H1 (cell line): Measurements from ENCODE around the gene TMEM187. TPM values are rescaled to one million over a fixed set of nuclear protein-coding genes. Genes with fewer than 3 reads are reported as not detected.

Source experiments
- CTCF ChIA-PET: fragments of 300-600 bp; sonication (Branson Sonifier 250); formaldehyde crosslinking; loops from one replicate; lab custom pipeline; 2021; ENCODE audit not compliant: partially characterized antibody; lab: Charles Lee
- POLR2A ChIA-PET: fragments of 300-600 bp; sonication (Branson Sonifier 250); formaldehyde crosslinking; loops from one replicate; lab custom pipeline; 2021; ENCODE audit warnings: inconsistent platforms; ENCODE audit not compliant: partially characterized antibody; lab: Charles Lee
- DNase-seq, 2 experiments: peaks; one replicate each; pipeline versions ENCODE4 v3.0.0 to v3.0.0-alpha.2; 2010 to 2022; ENCODE audit warnings: low spot score in 2 of 2, low read depth in 1 of 2, mixed read lengths in 1 of 2
- FAIRE-seq: peaks from 2 replicates; lab custom pipeline; 2011; peaks lifted over from hg19 to GRCh38; lab: Jason Lieb, UNC
- H2AFZ ChIP-seq: 2 replicates; pipeline ENCODE4 v1.8.1; 2012; ENCODE audit warnings: low read length, inconsistent platforms
- H2AK5ac ChIP-seq: 2 replicates; pipeline ENCODE4 v1.6.1; 2013; ENCODE audit warnings: low read depth, low read length
- H2BK120ac ChIP-seq: replicated peaks from 2 replicates; pipeline ENCODE3; 2013; ENCODE audit warnings: low read depth, low read length, inconsistent platforms
- H2BK12ac ChIP-seq: 2 replicates; pipeline ENCODE4 v1.6.1; 2013; ENCODE audit warnings: low read depth, low read length
- H2BK15ac ChIP-seq: 2 replicates; pipeline ENCODE4 v1.6.1; 2013; ENCODE audit warnings: low read length
- H2BK20ac ChIP-seq: 2 replicates; pipeline ENCODE4 v1.6.1; 2013; ENCODE audit warnings: low read length
- H2BK5ac ChIP-seq: 2 replicates; pipeline ENCODE4 v1.6.1; 2013; ENCODE audit warnings: low read depth, low read length
- H3K14ac ChIP-seq: 2 replicates; pipeline ENCODE4 v1.6.1; 2013; ENCODE audit warnings: inconsistent platforms; ENCODE audit not compliant: insufficient read length
- H3K18ac ChIP-seq: 2 replicates; pipeline ENCODE4 v1.6.1; 2013; ENCODE audit warnings: low read length; ENCODE audit errors: extremely low read depth
- H3K23ac ChIP-seq: 2 replicates; pipeline ENCODE4 v1.6.1; 2013; ENCODE audit warnings: inconsistent platforms; ENCODE audit not compliant: insufficient read length
- H3K23me2 ChIP-seq: 2 replicates; pipeline ENCODE4 v1.6.1; 2013; ENCODE audit warnings: low read depth, low read length
- H3K27ac ChIP-seq: 2 replicates; pipeline ENCODE4 v1.6.1; 2011; ENCODE audit warnings: low read depth, low read length, inconsistent platforms
- H3K27me3 ChIP-seq, 4 experiments: replicated peaks in 1 of 4; 1 replicate in 1 of 4; 2 replicates in 3 of 4; pipeline versions ENCODE4 v1.6.1 to v1.8.1; 2011 to 2013; ENCODE audit warnings: low read length in 3 of 4, mild to moderate bottlenecking in 3 of 4, inconsistent platforms in 2 of 4, mixed read lengths in 2 of 4, moderate library complexity in 1 of 4; ENCODE audit not compliant: control insufficient read depth in 3 of 4, insufficient read depth in 3 of 4; ENCODE audit errors: extremely low read depth in 1 of 4
- H3K36me3 ChIP-seq, 4 experiments: 2 replicates each; pipeline versions ENCODE4 v1.6.1 to v1.8.1; 2011 to 2013; ENCODE audit warnings: mild to moderate bottlenecking in 4 of 4, low read length in 3 of 4, moderate library complexity in 2 of 4, control low read depth in 1 of 4, inconsistent platforms in 1 of 4; ENCODE audit not compliant: insufficient read depth in 4 of 4, control insufficient read depth in 2 of 4
- H3K4ac ChIP-seq: replicated peaks from 2 replicates; pipeline ENCODE3; 2013; ENCODE audit warnings: low read length, low read depth, mixed read lengths, inconsistent platforms; ENCODE audit not compliant: insufficient read length
- H3K4me1 ChIP-seq, 4 experiments: replicated peaks in 1 of 4; 1 replicate in 1 of 4; 2 replicates in 3 of 4; pipeline versions ENCODE4 v1.6.1 to v1.8.1; 2011 to 2013; ENCODE audit warnings: low read length in 3 of 4, inconsistent platforms in 2 of 4, mixed read lengths in 1 of 4; ENCODE audit not compliant: insufficient read depth in 4 of 4, control insufficient read depth in 3 of 4
- H3K4me2 ChIP-seq, 2 experiments: 2 replicates each; pipeline versions ENCODE4 v1.6.1 to v1.8.1; 2011 to 2013; ENCODE audit warnings: low read depth in 2 of 2, low read length in 2 of 2, control low read depth in 1 of 2, inconsistent platforms in 1 of 2, mild to moderate bottlenecking in 1 of 2; ENCODE audit not compliant: insufficient read depth in 1 of 2
- H3K4me3 ChIP-seq, 4 experiments: fragments of 200-600, 300-600 bp in 1 of 4; sonication (generic), shearing (Covaris generic), sonication (Bioruptor Twin) in 1 of 4; 2 replicates each; pipeline versions ENCODE4 v1.5.1 to v1.8.1; 2011 to 2016; ENCODE audit warnings: low read length in 4 of 4, low read depth in 3 of 4, control low read depth in 2 of 4, inconsistent platforms in 2 of 4, mild to moderate bottlenecking in 2 of 4, mixed read lengths in 1 of 4, moderate library complexity in 1 of 4; ENCODE audit not compliant: insufficient read depth in 2 of 4; ENCODE audit errors: extremely low read depth in 1 of 4
- H3K56ac ChIP-seq: replicated peaks from 2 replicates; pipeline ENCODE3; 2013; ENCODE audit warnings: low read depth, mild to moderate bottlenecking, mixed read lengths, low read length, inconsistent platforms; ENCODE audit not compliant: insufficient read length
- H3K79me1 ChIP-seq: 2 replicates; pipeline ENCODE4 v1.6.1; 2013; ENCODE audit warnings: low read depth, low read length, control low read depth
- H3K79me2 ChIP-seq, 2 experiments: 2 replicates each; pipeline versions ENCODE4 v1.6.1 to v1.8.1; 2012 to 2013; ENCODE audit warnings: low read length in 2 of 2, mild to moderate bottlenecking in 2 of 2, inconsistent platforms in 1 of 2; ENCODE audit not compliant: insufficient read depth in 2 of 2, control insufficient read depth in 1 of 2
- H3K9ac ChIP-seq, 4 experiments: replicated peaks in 1 of 4; 1 replicate in 1 of 4; 2 replicates in 3 of 4; pipeline versions ENCODE4 v1.6.1 to v1.8.1; 2011 to 2013; ENCODE audit warnings: low read depth in 3 of 4, low read length in 3 of 4, control low read depth in 2 of 4, mild to moderate bottlenecking in 2 of 4, moderate library complexity in 2 of 4, inconsistent platforms in 1 of 4; ENCODE audit errors: extremely low read depth in 1 of 4
- H3K9me3 ChIP-seq, 2 experiments: 2 replicates each; pipeline versions ENCODE4 v1.6.1 to v1.8.1; 2012 to 2013; ENCODE audit warnings: mild to moderate bottlenecking in 2 of 2, moderate library complexity in 2 of 2, control low read depth in 1 of 2, inconsistent platforms in 1 of 2, low read depth in 1 of 2, low read length in 1 of 2, mixed read lengths in 1 of 2; ENCODE audit not compliant: insufficient read depth in 2 of 2
- H4K20me1 ChIP-seq, 2 experiments: replicated peaks in 1 of 2; 2 replicates each; pipeline versions ENCODE3 to v1.8.1; 2011 to 2013; ENCODE audit warnings: inconsistent platforms in 2 of 2, low read length in 2 of 2, mild to moderate bottlenecking in 1 of 2; ENCODE audit not compliant: insufficient read depth in 2 of 2, control insufficient read depth in 1 of 2
- H4K5ac ChIP-seq: 2 replicates; pipeline ENCODE4 v1.6.1; 2013; ENCODE audit warnings: low read length, low read depth, mixed read lengths, inconsistent platforms; ENCODE audit not compliant: insufficient read length
- H4K8ac ChIP-seq: 2 replicates; pipeline ENCODE4 v1.8.0; 2013; ENCODE audit warnings: mild to moderate bottlenecking, moderate library complexity, low read length, inconsistent platforms; ENCODE audit not compliant: insufficient read depth; ENCODE audit errors: extremely low read depth
- H4K91ac ChIP-seq: replicated peaks from 2 replicates; pipeline ENCODE3; 2013; ENCODE audit warnings: low read length, mixed read lengths, inconsistent platforms; ENCODE audit not compliant: insufficient read length
- BRCA1 ChIP-seq: IDR thresholded peaks from 2 replicates; pipeline ENCODE4 v1.6.1; 2012; ENCODE audit warnings: low read depth, low read length, improper control_type of control experiment
- CBX5 ChIP-seq: fragments of 300-800, 300-1000 bp; sonication (generic); IDR thresholded peaks from 2 replicates; pipeline ENCODE4 v1.7.1; 2016; ENCODE audit warnings: antibody characterized with exemption, low read length, low read depth
- CEBPB ChIP-seq: IDR thresholded peaks from 2 replicates; pipeline ENCODE4 v1.6.1; 2012; ENCODE audit warnings: low read depth, low read length
- EP300 ChIP-seq, 2 experiments: IDR thresholded peaks; 1 replicate in 1 of 2; 2 replicates in 1 of 2; pipeline ENCODE4 v1.6.1; 2011 to 2012; ENCODE audit warnings: low read depth in 2 of 2, low read length in 2 of 2, mild to moderate bottlenecking in 2 of 2, borderline replicate concordance in 1 of 2, inconsistent platforms in 1 of 2, moderate library complexity in 1 of 2
- HDAC2 ChIP-seq, 2 experiments: fragments of 300-600 bp in 1 of 2; sonication (generic) in 1 of 2; IDR thresholded peaks; 2 replicates each; pipeline ENCODE4 v1.6.1; 2011 to 2012; ENCODE audit warnings: low read depth in 2 of 2, low read length in 2 of 2, mild to moderate bottlenecking in 2 of 2, moderate library complexity in 2 of 2, borderline replicate concordance in 1 of 2, inconsistent platforms in 1 of 2
- JUND ChIP-seq: IDR thresholded peaks from 2 replicates; pipeline ENCODE4 v1.6.1; 2011; ENCODE audit warnings: mild to moderate bottlenecking, improper control_type of control experiment, low read length
- RAD21 ChIP-seq, 2 experiments: IDR thresholded peaks in 1 of 2; conservative IDR thresholded peaks in 1 of 2; 2 replicates each; pipeline ENCODE4 v1.6.1; 2011; ENCODE audit warnings: low read depth in 2 of 2, low read length in 2 of 2, improper control_type of control experiment in 1 of 2, inconsistent platforms in 1 of 2, mild to moderate bottlenecking in 1 of 2, moderate library complexity in 1 of 2
- RNF2 ChIP-seq: fragments of 200-900, 300-1000 bp; sonication (generic); IDR thresholded peaks from 2 replicates; pipeline ENCODE4 v1.7.1; 2016; ENCODE audit warnings: borderline replicate concordance, low read depth, mild to moderate bottlenecking, antibody characterized with exemption, low read length; ENCODE audit not compliant: poor library complexity, severe bottlenecking; ENCODE audit errors: missing control alignments
- SIN3A ChIP-seq, 2 experiments: IDR thresholded peaks in 1 of 2; conservative IDR thresholded peaks in 1 of 2; 2 replicates each; pipeline ENCODE4 v1.6.1; 2011 to 2012; ENCODE audit warnings: low read length in 2 of 2, improper control_type of control experiment in 1 of 2, low read depth in 1 of 2, mild to moderate bottlenecking in 1 of 2
- WGBS, 2 experiments: shearing (Covaris generic) in 1 of 2; methylation state at CpG; one replicate each; pipeline versions ENCODE4 v1.1.6 to v1.1.7; 2013 to 2015; ENCODE audit warnings: low lambda C conversion rate in 2 of 2, mixed read lengths in 2 of 2, inconsistent platforms in 1 of 2, low coverage in 1 of 2, missing lambda C conversion rate in 1 of 2; ENCODE audit not compliant: insufficient replicate concordance in 2 of 2, insufficient coverage in 1 of 2, insufficient read length in 1 of 2; ENCODE audit errors: extremely low coverage in 1 of 2, missing lambda C conversion rate in 1 of 2; 5-methylcytosine and 5-hydroxymethylcytosine counted together
- polyA plus RNA-seq, 7 experiments: library from polyadenylated mRNA; depleted of rRNA in 3 of 7; stranded (reverse) in 5 of 7; unstranded in 2 of 7; fragments of >200 nt in 5 of 7; fragments of 200-250 nt in 2 of 7; gene quantifications; 1 replicate in 5 of 7; 2 replicates in 1 of 7; 4 replicates in 1 of 7; pipeline versions ENCODE4 v1.2.1 to v1.2.3, GENCODE V29; 2011 to 2013; ENCODE audit warnings: missing spikeins in 2 of 7, mixed read lengths in 2 of 7
- total RNA-seq: library from RNA; stranded (reverse); fragmentation: NEBNext Ultra II Directional; extraction: Animal tissue kit (Norgen Biotek cat#: 25700); gene quantifications from 2 replicates; pipeline ENCODE4 v1.2.1, GENCODE V29; 2021
- TF ChIP-seq, protein P1 (sequence below): IDR thresholded peaks from 2 replicates; pipeline ENCODE4 v1.6.1; 2012; ENCODE audit warnings: inconsistent platforms

TMEM187 gene
- total and polyA plus RNA-seq, 2 of the 8 experiments (the other 6 are each of a cell fraction or from before 2014, with no cell fraction given) = 5.0 to 14.5 TPM

DNA sequence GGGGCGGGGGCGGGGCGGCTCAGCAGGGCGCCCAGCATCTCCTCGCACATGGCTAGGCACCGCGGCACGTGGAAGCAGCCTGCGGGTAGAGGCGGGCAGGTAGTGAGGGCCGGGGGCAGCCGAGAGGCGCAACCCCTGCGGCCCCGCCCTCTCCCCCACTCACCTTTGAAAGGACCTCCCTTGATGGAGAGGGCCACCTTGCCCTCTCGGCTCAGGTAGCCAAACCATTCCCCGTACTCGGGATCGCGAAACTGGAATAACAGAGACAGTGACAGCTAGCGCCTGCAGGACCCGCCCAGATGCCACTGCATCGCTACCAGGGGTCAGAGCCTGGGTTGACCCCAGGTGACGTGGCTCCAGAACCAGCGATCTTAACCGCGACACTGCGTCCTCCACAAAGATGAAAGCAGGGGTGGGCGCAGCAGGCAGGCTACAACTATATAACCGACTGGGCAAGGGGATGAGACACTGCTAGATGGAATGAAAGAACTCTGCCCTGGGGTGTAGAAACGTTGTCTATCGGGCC is 37.2 kb upstream of the TMEM187 start:
- Histone ChIP-seq H2BK12ac (no peak overlapping the region), H3K4me2 (peak overlapping the region; percentile 63), H2AFZ (no peak overlapping the region), H2AK5ac (no peak overlapping the region), H3K27me3 (no peaks in the 10 kb centered on the region), H2BK20ac (no peak overlapping the region), H3K4me1 (peaks cover 2 to 10% (median 6%) of the 10 kb centered on the region in 4 experiments; a peak in 6 of 7 replicates), H3K79me2 (peaks cover 0 to 13% of the 10 kb centered on the region in 2 experiments; a peak in 2 of 4 replicates), H2BK15ac (no peak overlapping the region), H2BK5ac (no peak overlapping the region), H3K9me3 (no peaks in the 10 kb centered on the region), H3K4ac (no peak overlapping the region), H4K8ac (peak overlapping the region; percentile 79; the same call in 1 of the 2 replicates), H3K9ac (no peak overlapping the region), H4K20me1 (peaks cover 0 to 3% of the 10 kb centered on the region in 2 experiments), H3K36me3 (peaks cover 0 to 10% (median 4%) of the 10 kb centered on the region in 4 experiments; a peak in 2 of 8 replicates), H3K23me2 (0 out of 2 replicates have a peak, but pooled peaks cover 2% of the 10 kb centered on the region), H4K5ac (no peak overlapping the region), H3K14ac (no peak overlapping the region), H3K56ac (no peak overlapping the region), H3K4me3 (peak overlapping the region; percentile 12 to 54 (median 16); a peak in 5 of 8 replicates), H3K18ac (no peak overlapping the region; the same call in 1 of the 2 replicates), H3K79me1 (no peaks in the 10 kb centered on the region), H3K27ac (no peak overlapping the region), H2BK120ac (no peak overlapping the region), H4K91ac (no peak overlapping the region), H3K23ac (no peak overlapping the region)
- ChIA-PET CTCF (interaction anchor here (0.7 to 19.6 kb wide), 4 partner anchors 10 to 158 kb away, joined by 3 to 272 read pairs (median 4); partner anchors contain the start of genes ARHGAP4 and RENBP), POLR2A (interaction anchor here (0.7 to 18.9 kb wide), 7 partner anchors 9 to 336 kb away, joined by 3 to 231 read pairs (median 5); partner anchors contain the start of genes ARHGAP4 and RENBP)
- 20% methylated on average over 9 of the region's 32 CpGs; no CpG with 5 or more reads in 1 of the 2 experiments for WGBS, 2 experiments
- DNase-seq (peak in 1 of 2 experiments; percentile 54), FAIRE-seq (no peak)
- TF ChIP-seq CBX5 (no peak), CEBPB (no peak), SIN3A (conservative IDR thresholded peaks at IDR 0.05 in 1 of 2, IDR thresholded peaks at IDR 0.05 in 1 of 2; ENCODE audit: low read depth in 1 of 2, low read length in 2 of 2) (0 out of 4 replicates have a peak, but pooled peaks of 1 of the 2 experiments have one; percentile 19), JUND (no peak), BRCA1 (no peak), RAD21 (IDR thresholded peaks at IDR 0.05 in 1 of 2, conservative IDR thresholded peaks at IDR 0.05 in 1 of 2; ENCODE audit: low read depth in 2 of 2, low read length in 2 of 2) (no peak), HDAC2 (IDR thresholded peaks at IDR 0.05; ENCODE audit: borderline replicate concordance in 1 of 2, low read depth in 2 of 2, low read length in 2 of 2) (no peak), RNF2 (no peak), EP300 (IDR thresholded peaks at IDR 0.05; ENCODE audit: borderline replicate concordance in 1 of 2, low read depth in 2 of 2, low read length in 2 of 2) (no peak)
- TF ChIP-seq, protein P1, sequence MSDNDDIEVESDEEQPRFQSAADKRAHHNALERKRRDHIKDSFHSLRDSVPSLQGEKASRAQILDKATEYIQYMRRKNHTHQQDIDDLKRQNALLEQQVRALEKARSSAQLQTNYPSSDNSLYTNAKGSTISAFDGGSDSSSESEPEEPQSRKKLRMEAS = peak; percentile 72
